Transverse colon (tissue), 4 donors: ENCODE results near the gene ZAR1.

Experiments
- CTCF ChIP-seq, 5 experiments: fragments of 200-600 bp in 3 of 5; fragments of 450-650 bp in 2 of 5; sonication (generic) in 3 of 5; IDR thresholded peaks; 1 replicate in 2 of 5; 2 replicates in 3 of 5; pipeline ENCODE4 v1.5.1; 2016 to 2017; ENCODE audit warnings: antibody characterized with exemption in 5 of 5, inconsistent platforms in 3 of 5, mild to moderate bottlenecking in 2 of 5, moderate library complexity in 1 of 5
- EP300 ChIP-seq: sonication (generic); formaldehyde crosslinking; IDR thresholded peaks from one replicate; pipeline ENCODE4 v1.6.1; 2017; ENCODE audit warnings: antibody characterized with exemption, low read depth
- POLR2A ChIP-seq: fragments of 450-650 bp; IDR thresholded peaks from one replicate; pipeline ENCODE4 v1.6.1; 2016; ENCODE audit warnings: antibody characterized with exemption, mild to moderate bottlenecking, moderate library complexity
- POLR2AphosphoS5 ChIP-seq, 3 donors: sonication (generic); formaldehyde crosslinking; IDR thresholded peaks; one replicate each; pipeline ENCODE4 v1.6.1; 2016; ENCODE audit warnings: antibody characterized with exemption in 3 of 3

- TF ChIP-seq CTCF (IDR thresholded peaks at IDR 0.05) = no peak
- TF ChIP-seq EP300 = no peak
- TF ChIP-seq POLR2AphosphoS5 (IDR thresholded peaks at IDR 0.05) = no peak
- no peak for TF ChIP-seq POLR2A
Observed at GRCh38 chr4:48509543-48509942, 19.5 kb downstream of the ZAR1 start.
